ENCODE data around the gene GPC1. TPM values are rescaled to one million over a fixed set of nuclear protein-coding genes. Genes with fewer than 3 reads are reported as not detected.

GPC1 gene
- total RNA-seq, 4 donors from 2014 or later: 4.4 to 18.2 (median 7.1) TPM

DNA sequence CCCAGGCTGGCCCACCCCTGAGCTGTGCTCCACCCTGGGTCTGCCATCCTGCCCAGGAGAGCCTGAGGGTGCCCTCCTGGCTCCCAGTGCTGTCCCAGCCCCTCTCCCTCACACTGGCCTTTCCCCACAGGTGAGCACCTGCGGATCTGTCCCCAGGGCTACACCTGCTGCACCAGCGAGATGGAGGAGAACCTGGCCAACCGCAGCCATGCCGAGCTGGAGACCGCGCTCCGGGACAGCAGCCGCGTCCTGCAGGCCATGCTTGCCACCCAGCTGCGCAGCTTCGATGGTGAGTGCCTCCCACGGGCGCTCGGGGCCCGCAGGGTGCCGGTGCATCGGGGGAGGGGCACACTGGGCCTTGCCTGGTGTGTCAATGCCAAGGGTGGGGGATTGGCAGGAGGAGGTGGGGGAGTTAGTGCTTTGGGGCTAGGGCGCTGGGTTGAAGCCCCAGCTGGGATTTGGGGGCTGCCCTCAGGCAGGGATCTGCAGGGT is 23.5 kb downstream of the GPC1 start:
- Histone ChIP-seq H3K9me3 (no peaks in the 10 kb centered on the region), H3K36me3 (no peaks in the 10 kb centered on the region), H3K4me1 (peaks cover 0 to 2% (median under 1%) of the 10 kb centered on the region in 4 donors), H3K27ac (no peak overlapping the region), H3K27me3 (peaks cover 0 to 5% of the 10 kb centered on the region in 2 donors), H3K4me3 (no peak overlapping the region)
- DNase-seq: no peak
- no peak for TF ChIP-seq POLR2A (IDR thresholded peaks at IDR 0.05)
- TF ChIP-seq, protein P1, sequence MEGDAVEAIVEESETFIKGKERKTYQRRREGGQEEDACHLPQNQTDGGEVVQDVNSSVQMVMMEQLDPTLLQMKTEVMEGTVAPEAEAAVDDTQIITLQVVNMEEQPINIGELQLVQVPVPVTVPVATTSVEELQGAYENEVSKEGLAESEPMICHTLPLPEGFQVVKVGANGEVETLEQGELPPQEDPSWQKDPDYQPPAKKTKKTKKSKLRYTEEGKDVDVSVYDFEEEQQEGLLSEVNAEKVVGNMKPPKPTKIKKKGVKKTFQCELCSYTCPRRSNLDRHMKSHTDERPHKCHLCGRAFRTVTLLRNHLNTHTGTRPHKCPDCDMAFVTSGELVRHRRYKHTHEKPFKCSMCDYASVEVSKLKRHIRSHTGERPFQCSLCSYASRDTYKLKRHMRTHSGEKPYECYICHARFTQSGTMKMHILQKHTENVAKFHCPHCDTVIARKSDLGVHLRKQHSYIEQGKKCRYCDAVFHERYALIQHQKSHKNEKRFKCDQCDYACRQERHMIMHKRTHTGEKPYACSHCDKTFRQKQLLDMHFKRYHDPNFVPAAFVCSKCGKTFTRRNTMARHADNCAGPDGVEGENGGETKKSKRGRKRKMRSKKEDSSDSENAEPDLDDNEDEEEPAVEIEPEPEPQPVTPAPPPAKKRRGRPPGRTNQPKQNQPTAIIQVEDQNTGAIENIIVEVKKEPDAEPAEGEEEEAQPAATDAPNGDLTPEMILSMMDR (IDR thresholded peaks at IDR 0.05): no peak

DNA sequence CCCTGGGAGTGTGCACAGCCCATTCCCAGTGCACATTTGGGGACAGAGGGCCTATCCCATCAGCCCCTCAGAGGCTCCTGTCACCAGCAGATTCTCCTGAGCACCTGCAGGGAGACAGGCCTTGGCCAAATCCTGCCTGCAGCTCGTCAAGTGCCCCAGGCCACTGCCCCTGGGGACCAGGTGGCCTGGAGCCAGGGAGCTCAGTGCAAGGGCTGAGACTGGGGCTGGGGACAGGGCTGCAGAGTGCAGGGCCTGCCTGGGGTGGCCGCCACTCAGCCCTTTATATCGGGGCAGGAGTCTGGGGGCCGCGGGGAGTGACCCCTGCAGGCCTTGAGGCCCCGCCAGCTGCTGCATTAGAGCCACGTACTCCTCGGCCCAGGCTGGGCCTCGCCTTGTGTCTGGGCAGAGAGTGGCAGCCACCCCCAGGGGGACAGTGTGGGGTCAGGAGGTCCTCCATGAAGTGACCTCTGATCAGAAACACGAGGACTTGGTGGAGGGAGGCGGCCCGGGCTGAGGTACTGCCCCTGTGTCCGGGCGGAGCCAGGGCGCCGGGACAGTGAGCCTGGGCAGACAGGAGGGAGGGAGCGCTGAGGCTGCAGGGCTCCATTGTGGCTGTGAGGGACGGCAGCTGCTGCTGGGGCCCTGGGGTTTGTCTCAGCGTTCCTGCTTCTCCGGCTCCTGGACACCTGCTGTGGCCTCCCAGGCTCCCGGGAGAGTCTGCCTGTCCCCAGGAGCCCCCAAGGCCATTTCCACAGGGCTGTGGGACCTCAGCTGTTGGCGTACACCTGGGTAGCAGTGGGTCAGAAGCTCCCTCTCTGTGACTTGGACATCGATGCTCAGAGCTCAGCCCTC is 24.2 kb downstream of the GPC1 start:
- no peak for DNase-seq
- TF ChIP-seq, protein P1 (IDR thresholded peaks at IDR 0.05): no peak
- no peak for TF ChIP-seq POLR2A (IDR thresholded peaks at IDR 0.05)
- Histone ChIP-seq H3K36me3 (no peaks in the 10 kb centered on the region), H3K9me3 (no peaks in the 10 kb centered on the region), H3K27ac (no peak overlapping the region), H3K27me3 (no peaks in the 10 kb centered on the region), H3K4me3 (no peak overlapping the region), H3K4me1 (no peaks in the 10 kb centered on the region)

DNA sequence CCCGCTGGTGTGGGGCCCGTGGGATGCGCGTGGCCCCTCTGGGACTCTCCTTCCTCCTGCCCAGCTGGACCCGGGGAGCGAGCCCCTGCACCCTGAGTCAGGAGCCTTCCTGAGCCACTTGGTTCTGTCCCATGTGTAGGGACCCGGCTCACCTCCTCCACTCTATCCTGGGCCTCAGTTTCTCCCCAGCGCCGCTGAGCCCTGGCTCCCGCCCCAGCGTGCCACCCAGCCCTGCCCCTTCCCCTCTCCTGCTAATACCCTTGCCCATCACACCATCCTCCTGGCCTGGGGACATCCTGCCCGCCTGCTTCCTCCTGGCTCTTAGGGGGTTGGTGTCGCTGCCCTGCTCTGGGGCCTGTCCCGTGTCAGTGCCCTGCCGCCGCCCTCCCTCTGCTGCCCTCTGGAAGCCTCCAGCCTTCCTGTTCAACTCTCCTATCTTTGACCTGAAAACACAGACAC is 24.8 kb downstream of the GPC1 start:
- no peaks in the 10 kb centered on the region for H3K27me3 ChIP-seq
- no peaks in the 10 kb centered on the region for H3K4me1 ChIP-seq
- H3K9me3 ChIP-seq: no peaks in the 10 kb centered on the region
- H3K36me3 ChIP-seq: no peaks in the 10 kb centered on the region
- no peak for TF ChIP-seq POLR2A (IDR thresholded peaks at IDR 0.05)
- TF ChIP-seq, protein P1 (IDR thresholded peaks at IDR 0.05): no peak
- H3K27ac ChIP-seq: no peak overlapping the region
- DNase-seq: no peak
- H3K4me3 ChIP-seq: no peak overlapping the region

DNA sequence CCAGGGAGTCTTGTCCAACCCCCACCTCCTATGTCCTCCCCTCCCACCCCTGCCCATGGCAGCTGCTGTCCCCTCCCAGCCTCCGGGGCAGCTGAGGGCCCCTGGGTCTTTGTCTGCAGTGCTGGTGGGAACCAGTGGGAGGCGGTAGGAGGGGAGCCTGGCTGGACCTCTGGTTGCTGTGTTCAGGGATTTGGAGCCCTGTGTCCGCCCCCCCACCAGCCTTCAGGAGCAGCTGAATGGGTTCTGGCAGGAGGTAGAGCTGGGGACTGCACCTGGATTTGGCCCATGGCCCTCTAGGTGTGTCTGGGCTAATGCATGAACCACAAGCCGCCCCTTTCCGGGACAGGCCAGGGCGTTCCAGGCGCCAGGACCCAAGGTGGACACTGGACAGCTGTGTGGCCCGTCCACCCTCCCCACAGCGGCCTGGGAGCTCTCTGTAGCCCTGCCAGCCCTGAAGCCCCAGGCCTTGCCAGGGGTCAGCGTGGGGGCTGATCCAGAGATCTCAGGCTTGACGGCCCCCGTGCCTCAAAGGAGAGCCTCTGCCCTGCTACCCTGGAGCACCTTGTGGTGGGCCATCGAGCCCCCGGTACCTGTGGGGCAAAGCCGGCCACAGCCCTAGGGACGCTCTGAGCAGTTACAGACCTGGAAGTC is 25.4 kb downstream of the GPC1 start:
- DNase-seq: peak in 1 of 3 donors; percentile 39
- no peaks in the 10 kb centered on the region for H3K27me3 ChIP-seq
- no peaks in the 10 kb centered on the region for H3K9me3 ChIP-seq
- no peak overlapping the region for H3K4me3 ChIP-seq
- TF ChIP-seq, protein P1 (IDR thresholded peaks at IDR 0.05): no peak
- no peak for TF ChIP-seq POLR2A (IDR thresholded peaks at IDR 0.05)
- H3K36me3 ChIP-seq: no peaks in the 10 kb centered on the region
- no peaks in the 10 kb centered on the region for H3K4me1 ChIP-seq
- H3K27ac ChIP-seq: no peak overlapping the region

DNA sequence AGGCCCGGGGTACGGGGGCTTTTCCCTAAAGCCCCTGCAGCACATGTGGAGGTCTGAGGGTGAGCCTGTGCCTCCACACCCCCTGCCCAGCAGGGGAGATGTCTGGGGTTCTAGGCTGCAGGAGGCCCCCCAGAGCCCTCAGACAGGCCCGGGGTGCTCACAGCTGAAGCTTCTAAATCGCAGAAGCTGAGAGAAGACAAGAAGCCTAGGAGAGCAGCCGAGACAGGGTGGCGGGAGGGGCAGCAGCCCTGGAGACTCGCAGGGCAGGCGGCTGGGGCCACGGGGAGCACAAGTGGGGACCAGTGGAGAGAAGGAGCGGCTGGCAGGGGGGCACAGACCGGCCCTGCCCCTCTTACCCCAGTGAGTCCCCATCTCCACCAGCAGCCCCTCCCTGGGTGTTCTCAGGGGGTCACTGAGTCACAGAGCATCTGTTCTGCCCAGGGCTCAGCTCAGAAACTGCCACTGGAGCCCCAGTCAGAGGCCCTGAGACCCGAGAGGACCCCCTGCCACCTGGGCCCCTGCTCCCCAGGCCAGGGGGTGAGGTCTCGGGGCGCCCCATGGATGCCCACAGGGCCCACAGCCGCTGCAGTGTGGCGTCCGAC is 26.1 kb downstream of the GPC1 start:
- Histone ChIP-seq H3K36me3 (no peaks in the 10 kb centered on the region), H3K9me3 (no peaks in the 10 kb centered on the region), H3K27me3 (no peaks in the 10 kb centered on the region), H3K4me1 (no peaks in the 10 kb centered on the region), H3K4me3 (no peak overlapping the region), H3K27ac (no peak overlapping the region)
- DNase-seq: peak in 1 of 3 donors; percentile 34
- TF ChIP-seq POLR2A (IDR thresholded peaks at IDR 0.05): no peak
- TF ChIP-seq, protein P1 (IDR thresholded peaks at IDR 0.05): no peak

All from Peyer's patch (tissue), 4 donors.